HEK293 (cell line): ENCODE results near the gene PLB1.

ENCODE experiments used
- KLF10 ChIP-seq: fragments of 450-650 bp; IDR thresholded peaks from 2 replicates; pipeline ENCODE4 v1.5.1; 2018; ENCODE audit warnings: missing biosample characterization, mild to moderate bottlenecking, missing genetic modification characterization
- KLF7 ChIP-seq: fragments of 450-650 bp; formaldehyde crosslinking; IDR thresholded peaks from 2 replicates; pipeline ENCODE4 v1.5.1; 2016; ENCODE audit warnings: missing biosample characterization, missing genetic modification characterization, borderline replicate concordance
- RBAK ChIP-seq: fragments of 450-650 bp; formaldehyde crosslinking; IDR thresholded peaks from 2 replicates; pipeline ENCODE4 v1.5.1; 2016; ENCODE audit warnings: missing biosample characterization, missing genetic modification characterization
- REPIN1 ChIP-seq: fragments of 450-650 bp; formaldehyde crosslinking; IDR thresholded peaks from 2 replicates; pipeline ENCODE4 v1.5.1; 2017; ENCODE audit warnings: missing biosample characterization, missing genetic modification characterization, low read depth
- TCF7L2 ChIP-seq: IDR thresholded peaks from 2 replicates; pipeline ENCODE4 v1.6.1; 2011; ENCODE audit warnings: low read depth, mild to moderate bottlenecking, inconsistent platforms, low read length, moderate library complexity, borderline replicate concordance
- YY1 ChIP-seq: fragments of 450-650 bp; formaldehyde crosslinking; IDR thresholded peaks from 2 replicates; pipeline ENCODE4 v1.5.1; 2018; ENCODE audit warnings: missing biosample characterization, missing genetic modification characterization
- ZBTB21 ChIP-seq: fragments of 450-650 bp; formaldehyde crosslinking; IDR thresholded peaks from 2 replicates; pipeline ENCODE4 v1.5.1; 2017; ENCODE audit warnings: missing biosample characterization, missing genetic modification characterization
- ZNF155 ChIP-seq: fragments of 450-650 bp; formaldehyde crosslinking; IDR thresholded peaks from 2 replicates; pipeline ENCODE4 v1.5.1; 2016; ENCODE audit warnings: missing biosample characterization, missing genetic modification characterization
- ZNF768 ChIP-seq: fragments of 450-650 bp; formaldehyde crosslinking; IDR thresholded peaks from 2 replicates; pipeline ENCODE4 v1.5.1; 2018; ENCODE audit warnings: missing biosample characterization, mild to moderate bottlenecking, missing genetic modification characterization
- TF ChIP-seq, protein P1 (sequence below): fragments of 450-650 bp; formaldehyde crosslinking; IDR thresholded peaks from 2 replicates; pipeline ENCODE4 v1.5.1; 2016; ENCODE audit warnings: missing biosample characterization, missing genetic modification characterization, low read depth
- TF ChIP-seq, protein P2 (sequence below): fragments of 450-650 bp; formaldehyde crosslinking; IDR thresholded peaks from 2 replicates; pipeline ENCODE4 v1.5.1; 2016; ENCODE audit warnings: missing biosample characterization, missing genetic modification characterization
- TF ChIP-seq, protein P3 (sequence below): fragments of 450-650 bp; formaldehyde crosslinking; conservative IDR thresholded peaks from 2 replicates; pipeline ENCODE4 v1.5.1; 2016; ENCODE audit warnings: low read depth, missing biosample characterization, missing genetic modification characterization
- TF ChIP-seq, protein P4 (sequence below): fragments of 450-650 bp; formaldehyde crosslinking; IDR thresholded peaks from 2 replicates; pipeline ENCODE4 v1.5.1; 2016; ENCODE audit warnings: missing biosample characterization, missing genetic modification characterization

DNA sequence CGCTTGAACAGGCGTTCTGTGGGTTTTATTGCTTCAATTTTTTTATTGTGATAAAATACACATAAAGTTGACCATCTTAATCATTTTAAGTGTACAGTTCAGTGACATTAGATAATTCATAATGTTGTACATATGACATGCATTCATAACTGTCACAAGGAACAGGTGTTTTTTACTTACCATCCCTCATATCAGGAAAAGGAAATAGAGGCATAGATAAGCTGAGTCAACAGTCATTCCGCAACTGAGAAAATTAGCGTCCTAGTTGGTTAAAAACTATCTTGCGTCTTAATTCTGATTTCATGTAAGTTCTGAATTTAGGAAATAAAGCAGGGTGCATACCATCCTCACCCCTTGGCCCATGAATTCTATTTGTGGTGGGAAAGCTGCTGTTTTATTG, 36.5 kb downstream of the PLB1 start:
- no peak for TF ChIP-seq YY1
- no peak for TF ChIP-seq RBAK (tag by site-specific recombination)
- TF ChIP-seq, protein P1, sequence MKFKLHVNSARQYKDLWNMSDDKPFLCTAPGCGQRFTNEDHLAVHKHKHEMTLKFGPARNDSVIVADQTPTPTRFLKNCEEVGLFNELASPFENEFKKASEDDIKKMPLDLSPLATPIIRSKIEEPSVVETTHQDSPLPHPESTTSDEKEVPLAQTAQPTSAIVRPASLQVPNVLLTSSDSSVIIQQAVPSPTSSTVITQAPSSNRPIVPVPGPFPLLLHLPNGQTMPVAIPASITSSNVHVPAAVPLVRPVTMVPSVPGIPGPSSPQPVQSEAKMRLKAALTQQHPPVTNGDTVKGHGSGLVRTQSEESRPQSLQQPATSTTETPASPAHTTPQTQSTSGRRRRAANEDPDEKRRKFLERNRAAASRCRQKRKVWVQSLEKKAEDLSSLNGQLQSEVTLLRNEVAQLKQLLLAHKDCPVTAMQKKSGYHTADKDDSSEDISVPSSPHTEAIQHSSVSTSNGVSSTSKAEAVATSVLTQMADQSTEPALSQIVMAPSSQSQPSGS (tag by site-specific recombination), result no peak
- TF ChIP-seq REPIN1 (tag by site-specific recombination), result no peak
- TF ChIP-seq, protein P2, sequence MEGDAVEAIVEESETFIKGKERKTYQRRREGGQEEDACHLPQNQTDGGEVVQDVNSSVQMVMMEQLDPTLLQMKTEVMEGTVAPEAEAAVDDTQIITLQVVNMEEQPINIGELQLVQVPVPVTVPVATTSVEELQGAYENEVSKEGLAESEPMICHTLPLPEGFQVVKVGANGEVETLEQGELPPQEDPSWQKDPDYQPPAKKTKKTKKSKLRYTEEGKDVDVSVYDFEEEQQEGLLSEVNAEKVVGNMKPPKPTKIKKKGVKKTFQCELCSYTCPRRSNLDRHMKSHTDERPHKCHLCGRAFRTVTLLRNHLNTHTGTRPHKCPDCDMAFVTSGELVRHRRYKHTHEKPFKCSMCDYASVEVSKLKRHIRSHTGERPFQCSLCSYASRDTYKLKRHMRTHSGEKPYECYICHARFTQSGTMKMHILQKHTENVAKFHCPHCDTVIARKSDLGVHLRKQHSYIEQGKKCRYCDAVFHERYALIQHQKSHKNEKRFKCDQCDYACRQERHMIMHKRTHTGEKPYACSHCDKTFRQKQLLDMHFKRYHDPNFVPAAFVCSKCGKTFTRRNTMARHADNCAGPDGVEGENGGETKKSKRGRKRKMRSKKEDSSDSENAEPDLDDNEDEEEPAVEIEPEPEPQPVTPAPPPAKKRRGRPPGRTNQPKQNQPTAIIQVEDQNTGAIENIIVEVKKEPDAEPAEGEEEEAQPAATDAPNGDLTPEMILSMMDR, result no peak
- TF ChIP-seq, protein P3, sequence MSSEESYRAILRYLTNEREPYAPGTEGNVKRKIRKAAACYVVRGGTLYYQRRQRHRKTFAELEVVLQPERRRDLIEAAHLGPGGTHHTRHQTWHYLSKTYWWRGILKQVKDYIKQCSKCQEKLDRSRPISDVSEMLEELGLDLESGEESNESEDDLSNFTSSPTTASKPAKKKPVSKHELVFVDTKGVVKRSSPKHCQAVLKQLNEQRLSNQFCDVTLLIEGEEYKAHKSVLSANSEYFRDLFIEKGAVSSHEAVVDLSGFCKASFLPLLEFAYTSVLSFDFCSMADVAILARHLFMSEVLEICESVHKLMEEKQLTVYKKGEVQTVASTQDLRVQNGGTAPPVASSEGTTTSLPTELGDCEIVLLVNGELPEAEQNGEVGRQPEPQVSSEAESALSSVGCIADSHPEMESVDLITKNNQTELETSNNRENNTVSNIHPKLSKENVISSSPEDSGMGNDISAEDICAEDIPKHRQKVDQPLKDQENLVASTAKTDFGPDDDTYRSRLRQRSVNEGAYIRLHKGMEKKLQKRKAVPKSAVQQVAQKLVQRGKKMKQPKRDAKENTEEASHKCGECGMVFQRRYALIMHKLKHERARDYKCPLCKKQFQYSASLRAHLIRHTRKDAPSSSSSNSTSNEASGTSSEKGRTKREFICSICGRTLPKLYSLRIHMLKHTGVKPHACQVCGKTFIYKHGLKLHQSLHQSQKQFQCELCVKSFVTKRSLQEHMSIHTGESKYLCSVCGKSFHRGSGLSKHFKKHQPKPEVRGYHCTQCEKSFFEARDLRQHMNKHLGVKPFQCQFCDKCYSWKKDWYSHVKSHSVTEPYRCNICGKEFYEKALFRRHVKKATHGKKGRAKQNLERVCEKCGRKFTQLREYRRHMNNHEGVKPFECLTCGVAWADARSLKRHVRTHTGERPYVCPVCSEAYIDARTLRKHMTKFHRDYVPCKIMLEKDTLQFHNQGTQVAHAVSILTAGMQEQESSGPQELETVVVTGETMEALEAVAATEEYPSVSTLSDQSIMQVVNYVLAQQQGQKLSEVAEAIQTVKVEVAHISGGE (tag by site-specific recombination), result no peak
- no peak for TF ChIP-seq KLF10
- TF ChIP-seq, protein P4, sequence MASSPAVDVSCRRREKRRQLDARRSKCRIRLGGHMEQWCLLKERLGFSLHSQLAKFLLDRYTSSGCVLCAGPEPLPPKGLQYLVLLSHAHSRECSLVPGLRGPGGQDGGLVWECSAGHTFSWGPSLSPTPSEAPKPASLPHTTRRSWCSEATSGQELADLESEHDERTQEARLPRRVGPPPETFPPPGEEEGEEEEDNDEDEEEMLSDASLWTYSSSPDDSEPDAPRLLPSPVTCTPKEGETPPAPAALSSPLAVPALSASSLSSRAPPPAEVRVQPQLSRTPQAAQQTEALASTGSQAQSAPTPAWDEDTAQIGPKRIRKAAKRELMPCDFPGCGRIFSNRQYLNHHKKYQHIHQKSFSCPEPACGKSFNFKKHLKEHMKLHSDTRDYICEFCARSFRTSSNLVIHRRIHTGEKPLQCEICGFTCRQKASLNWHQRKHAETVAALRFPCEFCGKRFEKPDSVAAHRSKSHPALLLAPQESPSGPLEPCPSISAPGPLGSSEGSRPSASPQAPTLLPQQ (tag by site-specific recombination), result no peak
- TF ChIP-seq KLF7 (tag by site-specific recombination), result no peak
- TF ChIP-seq ZNF768 (tag by site-specific recombination), result no peak
- TF ChIP-seq ZNF155, result no peak
- no peak for TF ChIP-seq TCF7L2
- TF ChIP-seq ZBTB21 (tag by site-specific recombination), result no peak
